GM19328 (cell line): Measurements from ENCODE around the gene XAGE1A.
"Not testable (repeated sequence)": the region's sequence is repeated elsewhere in the genome, so short reads cannot be mapped to it uniquely, and the experiment has no call there.

Experiments used
- ATAC-seq: cut with Tn5 transposase; IDR thresholded peaks from one replicate; pipeline ENCODE4 v1.9.1; 2021; ENCODE audit warnings: mild to moderate bottlenecking, moderate library complexity; ENCODE audit not compliant: unreplicated experiment

XAGE1A gene

GRCh38 chrX:52495545-52496418, at the start of gene XAGE1A:
TSS of gene XAGE1A (plus strand) at chrX:52495808. CDS start at chrX:52497362, 1,554 bp downstream.
- ATAC-seq = not testable (repeated sequence)

GRCh38 chrX:52452031-52452430, 43.6 kb upstream of the XAGE1A start:
- not testable (repeated sequence) for ATAC-seq

- not testable (repeated sequence) for ATAC-seq
Measured at GRCh38 chrX:52471301-52471700, 24.3 kb upstream of the XAGE1A start.

- ATAC-seq = not testable (repeated sequence)
Measured at GRCh38 chrX:52496419-52496772, 788 bp downstream of the XAGE1A start.

- ATAC-seq = not testable (repeated sequence)
Measured at GRCh38 chrX:52501362-52501761, 5.8 kb downstream of the XAGE1A start.

GRCh38 chrX:52504551-52504950, 8.9 kb downstream of the XAGE1A start:
- no peak for ATAC-seq

GRCh38 chrX:52507331-52507730, 11.7 kb downstream of the XAGE1A start:
- no peak for ATAC-seq

GRCh38 chrX:52509916-52510315, 14.3 kb downstream of the XAGE1A start:
- no peak for ATAC-seq

GRCh38 chrX:52511126-52511525, 15.5 kb downstream of the XAGE1A start:
- not testable (repeated sequence) for ATAC-seq

- not testable (repeated sequence) for ATAC-seq
Measured at GRCh38 chrX:52516110-52516986, 20.7 kb downstream of the XAGE1A start.

GRCh38 chrX:52516987-52517325, 21.3 kb downstream of the XAGE1A start, which contains the start of gene XAGE1B:
TSS of gene XAGE1B (minus strand) at chrX:52517063. CDS start at chrX:52515527, 1,536 bp downstream.
- not testable (repeated sequence) for ATAC-seq

- not testable (repeated sequence) for ATAC-seq
Measured at GRCh38 chrX:52541051-52541450, 45.4 kb downstream of the XAGE1A start.

GRCh38 chrX:52542311-52542710, 46.7 kb downstream of the XAGE1A start:
- ATAC-seq = no peak

- no peak for ATAC-seq
Measured at GRCh38 chrX:52544147-52544840, 48.7 kb downstream of the XAGE1A start.

- ATAC-seq = not testable (repeated sequence)
Measured at GRCh38 chrX:52548769-52549168, 53.2 kb downstream of the XAGE1A start.
